Measurements from ENCODE around the gene COMP. TPM values are rescaled to one million over a fixed set of nuclear protein-coding genes. Genes with fewer than 3 reads are reported as not detected.
A peak's percentile ranks its signal among the peaks of the same experiment; 100 is the strongest.

Gene COMP
- total RNA-seq, 3 donors from 2014 or later, result 0.12 to 0.95 TPM; not detected in 1

DNA sequence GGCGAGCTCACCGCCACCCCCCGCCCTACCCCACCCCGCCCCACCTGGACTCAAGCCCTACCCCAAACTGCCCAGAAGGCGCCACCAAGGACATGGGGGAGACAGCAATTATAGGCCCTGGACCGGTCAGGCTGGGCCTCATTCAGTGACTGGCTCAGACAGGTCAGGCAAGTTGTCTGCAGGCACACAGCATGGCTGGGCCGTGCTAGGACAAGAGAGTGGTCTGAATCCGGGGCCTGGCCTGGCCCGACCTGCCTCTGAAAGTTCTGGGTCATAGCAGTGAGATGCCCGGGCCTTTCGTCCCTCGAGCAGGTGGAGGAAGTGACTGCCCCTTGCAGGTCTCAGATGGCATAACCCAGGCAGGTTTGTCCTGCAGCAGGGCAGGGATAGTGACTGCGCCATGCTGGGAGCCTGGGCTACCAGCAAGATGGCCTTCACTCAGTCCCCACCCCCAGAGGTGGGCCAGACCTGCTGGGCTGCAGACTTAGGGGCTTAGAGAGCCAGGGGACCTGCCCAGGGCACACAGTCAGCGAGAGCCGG is 21.0 kb downstream of the COMP start:
- DNase-seq (no peak), ATAC-seq (no peak)
- Histone ChIP-seq H3K4me1 (ENCODE audit: low read depth) (peaks cover 1% of the 10 kb centered on the region), H3K4me3 (no peak overlapping the region), H3K36me3 (ENCODE audit: low read depth) (no peaks in the 10 kb centered on the region), H3K9me3 (no peaks in the 10 kb centered on the region)
- TF ChIP-seq, protein P1, sequence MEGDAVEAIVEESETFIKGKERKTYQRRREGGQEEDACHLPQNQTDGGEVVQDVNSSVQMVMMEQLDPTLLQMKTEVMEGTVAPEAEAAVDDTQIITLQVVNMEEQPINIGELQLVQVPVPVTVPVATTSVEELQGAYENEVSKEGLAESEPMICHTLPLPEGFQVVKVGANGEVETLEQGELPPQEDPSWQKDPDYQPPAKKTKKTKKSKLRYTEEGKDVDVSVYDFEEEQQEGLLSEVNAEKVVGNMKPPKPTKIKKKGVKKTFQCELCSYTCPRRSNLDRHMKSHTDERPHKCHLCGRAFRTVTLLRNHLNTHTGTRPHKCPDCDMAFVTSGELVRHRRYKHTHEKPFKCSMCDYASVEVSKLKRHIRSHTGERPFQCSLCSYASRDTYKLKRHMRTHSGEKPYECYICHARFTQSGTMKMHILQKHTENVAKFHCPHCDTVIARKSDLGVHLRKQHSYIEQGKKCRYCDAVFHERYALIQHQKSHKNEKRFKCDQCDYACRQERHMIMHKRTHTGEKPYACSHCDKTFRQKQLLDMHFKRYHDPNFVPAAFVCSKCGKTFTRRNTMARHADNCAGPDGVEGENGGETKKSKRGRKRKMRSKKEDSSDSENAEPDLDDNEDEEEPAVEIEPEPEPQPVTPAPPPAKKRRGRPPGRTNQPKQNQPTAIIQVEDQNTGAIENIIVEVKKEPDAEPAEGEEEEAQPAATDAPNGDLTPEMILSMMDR (IDR thresholded peaks at IDR 0.05), result no peak
- intact Hi-C loops (cut with DNase I, micrococcal nuclease), result no loop called here

DNA sequence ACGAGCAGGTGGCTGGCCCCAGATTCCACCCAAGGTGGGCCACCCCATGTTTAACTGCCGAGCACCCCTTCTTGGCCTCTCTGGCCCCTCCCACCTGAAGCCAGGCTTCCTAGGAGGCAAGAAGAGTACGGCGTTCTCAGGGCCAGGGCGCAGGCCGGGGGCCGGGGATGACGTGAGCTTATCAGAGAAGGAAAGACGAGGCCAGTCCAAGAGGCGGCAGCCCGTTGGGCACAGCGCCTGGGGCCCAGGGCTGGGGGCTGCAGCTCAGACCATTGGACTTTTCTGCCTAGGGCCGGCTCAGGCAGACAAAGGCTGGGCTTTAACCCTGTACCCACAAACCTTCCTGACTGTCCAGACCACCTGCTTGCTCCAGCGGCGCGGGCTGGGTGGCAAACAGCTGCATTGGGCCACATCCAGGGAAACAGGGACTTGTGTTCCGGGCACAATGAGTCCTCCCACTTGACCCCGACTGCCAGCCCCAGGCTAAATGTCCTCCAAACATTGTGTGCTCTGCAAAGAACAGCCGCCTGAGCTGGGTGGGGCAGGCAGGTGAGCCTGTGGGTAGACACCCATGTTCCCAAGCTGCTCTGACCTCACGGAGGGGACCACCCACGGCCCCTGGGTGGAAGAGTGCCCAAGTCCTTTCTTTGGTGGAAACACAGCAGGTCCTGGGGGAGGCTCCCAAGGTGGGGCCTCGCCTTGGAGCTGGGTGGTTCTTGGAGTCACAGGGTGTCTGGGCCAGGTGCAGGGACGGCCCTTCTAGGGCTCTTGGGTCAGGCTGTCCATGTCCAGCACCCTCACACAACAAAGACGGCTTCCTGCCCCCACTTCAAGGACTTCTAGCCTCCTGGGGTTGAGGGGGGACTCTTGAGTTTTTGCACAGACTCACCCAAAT is 21.9 kb downstream of the COMP start:
- peak; percentile 46 for ATAC-seq
- Histone ChIP-seq H3K4me3 (no peak overlapping the region), H3K9me3 (no peaks in the 10 kb centered on the region), H3K4me1 (ENCODE audit: low read depth) (peaks cover 6% of the 10 kb centered on the region), H3K36me3 (ENCODE audit: low read depth) (no peaks in the 10 kb centered on the region)
- DNase-seq, result no peak
- intact Hi-C loops (cut with DNase I, micrococcal nuclease), result no loop called here
- TF ChIP-seq, protein P1 (IDR thresholded peaks at IDR 0.05), result no peak

DNA sequence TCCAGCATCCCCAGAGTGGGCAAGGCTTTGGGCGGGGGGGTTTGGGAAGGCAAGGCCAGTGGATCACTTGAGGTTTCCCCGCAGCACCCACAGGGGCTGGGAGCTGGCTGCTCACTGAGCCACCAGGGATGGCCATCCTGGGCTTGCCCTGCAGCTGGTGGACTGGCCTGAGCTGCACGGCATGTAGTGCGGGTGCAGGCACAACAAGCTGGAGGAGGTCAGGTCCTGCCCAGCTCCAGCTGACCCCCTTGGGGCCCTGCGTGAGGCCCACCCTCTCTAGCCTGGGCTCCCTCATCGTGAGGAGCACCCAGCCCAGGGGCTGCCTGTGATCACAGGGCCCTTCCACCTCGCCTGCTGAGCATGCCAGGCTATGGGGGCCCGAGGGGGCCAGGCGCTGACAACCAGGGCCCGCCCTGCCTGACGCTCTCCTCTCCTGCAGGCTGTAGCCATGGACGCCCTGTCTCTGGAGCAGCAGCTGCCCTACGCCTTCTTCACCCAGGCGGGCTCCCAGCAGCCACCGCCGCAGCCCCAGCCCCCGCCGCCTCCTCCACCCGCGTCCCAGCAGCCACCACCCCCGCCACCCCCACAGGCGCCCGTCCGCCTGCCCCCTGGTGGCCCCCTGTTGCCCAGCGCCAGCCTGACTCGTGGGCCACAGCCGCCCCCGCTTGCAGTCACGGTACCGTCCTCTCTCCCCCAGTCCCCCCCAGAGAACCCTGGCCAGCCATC is 22.9 kb downstream of the COMP start:
- no peaks in the 10 kb centered on the region for H3K36me3 ChIP-seq (ENCODE audit: low read depth)

DNA sequence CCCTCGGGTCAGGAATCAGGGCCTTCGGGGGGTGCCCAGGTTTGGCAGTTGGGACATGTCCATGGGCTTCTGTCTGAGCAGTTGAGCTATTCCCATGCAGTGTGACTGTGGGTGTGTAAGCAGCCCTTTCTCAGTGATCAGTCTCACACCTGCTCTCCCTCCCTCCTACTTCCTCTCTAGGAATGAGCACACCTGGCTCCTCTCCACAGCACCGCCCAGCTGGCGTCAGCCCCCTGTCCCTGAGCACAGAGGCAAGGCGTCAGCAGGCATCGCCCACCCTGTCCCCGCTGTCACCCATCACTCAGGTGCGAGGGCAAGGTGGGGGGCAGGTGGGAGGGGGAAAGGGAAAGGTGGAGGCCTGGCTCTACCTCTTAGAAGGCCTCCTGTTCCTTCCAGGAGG is 25.9 kb downstream of the COMP start:
- DNase-seq (peak in 2 of 3 donors; percentile 35 to 59), ATAC-seq (peak; percentile 59)
- peaks cover 19% of the 10 kb centered on the region for H3K4me1 ChIP-seq (ENCODE audit: low read depth)

More for the DNA sequence above, 22.9 kb downstream of the COMP start:
- Histone ChIP-seq H3K4me1 (ENCODE audit: low read depth) (peaks cover 6% of the 10 kb centered on the region), H3K4me3 (no peak overlapping the region), H3K9me3 (no peaks in the 10 kb centered on the region)
- ATAC-seq (no peak), DNase-seq (no peak)
- intact Hi-C loops (cut with DNase I, micrococcal nuclease), result no loop called here
- TF ChIP-seq, protein P1 (IDR thresholded peaks at IDR 0.05), result no peak

DNA sequence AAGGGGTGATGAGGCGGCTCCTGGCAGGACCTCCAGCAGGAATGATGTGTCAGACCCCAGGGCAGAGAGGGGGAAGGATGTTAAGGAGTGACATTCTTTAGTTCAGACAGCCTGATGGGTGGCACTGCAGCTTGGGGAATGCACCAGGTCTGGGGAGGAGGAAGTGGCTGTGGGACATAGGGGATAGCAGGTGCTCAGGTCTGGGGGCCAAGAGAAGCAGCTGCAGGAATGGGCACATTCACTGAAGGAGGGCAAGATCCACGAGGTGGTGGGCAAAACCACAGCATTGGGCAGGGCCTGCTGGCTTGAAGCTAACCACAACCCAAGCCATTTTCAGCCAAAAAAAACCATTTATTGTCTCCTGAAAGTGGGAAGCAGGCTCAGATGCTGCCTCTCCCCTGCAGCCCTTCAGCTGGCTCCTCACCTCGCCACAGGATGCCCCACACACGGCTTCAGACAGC is 26.5 kb downstream of the COMP start:
- intact Hi-C loops (cut with DNase I, micrococcal nuclease), result no loop called here
- no peak for ATAC-seq

More for the DNA sequence above, 25.9 kb downstream of the COMP start:
- TF ChIP-seq, protein P1 (IDR thresholded peaks at IDR 0.05), result no peak
- Histone ChIP-seq H3K4me3 (no peak overlapping the region), H3K9me3 (no peaks in the 10 kb centered on the region), H3K36me3 (ENCODE audit: low read depth) (no peaks in the 10 kb centered on the region)
- intact Hi-C loops (cut with DNase I, micrococcal nuclease), result no loop called here

More for the DNA sequence above, 26.5 kb downstream of the COMP start:
- DNase-seq, result no peak
- H3K4me3 ChIP-seq, result no peak overlapping the region
- H3K4me1 ChIP-seq (ENCODE audit: low read depth), result peaks cover 19% of the 10 kb centered on the region
- TF ChIP-seq, protein P1 (IDR thresholded peaks at IDR 0.05), result no peak
- H3K36me3 ChIP-seq (ENCODE audit: low read depth), result no peaks in the 10 kb centered on the region
- H3K9me3 ChIP-seq, result no peaks in the 10 kb centered on the region

Measured in mucosa of descending colon (tissue), 3 donors.